Osteocyte (in vitro differentiated cells): ENCODE results near the gene BCKDHB. TPM values are rescaled to one million over a fixed set of nuclear protein-coding genes. Genes with fewer than 3 reads are reported as not detected.

Experiments used
- DNase-seq: peaks from one replicate; pipeline ENCODE4 v3.0.0; 2021; ENCODE audit warnings: mixed read lengths; ENCODE audit not compliant: unreplicated experiment; ENCODE audit errors: extremely low spot score
- H3K27ac Mint-ChIP-seq: one replicate; pipeline ENCODE4 v1.8.0; 2021; ENCODE audit warnings: mild to moderate bottlenecking, mixed read lengths; ENCODE audit not compliant: unreplicated experiment
- H3K27me3 Mint-ChIP-seq: one replicate; pipeline ENCODE4 v1.8.0; 2021; ENCODE audit warnings: mixed read lengths; ENCODE audit not compliant: unreplicated experiment
- H3K36me3 Mint-ChIP-seq: one replicate; pipeline ENCODE4 v1.8.0; 2021; ENCODE audit warnings: mixed read lengths; ENCODE audit not compliant: unreplicated experiment
- H3K4me1 Mint-ChIP-seq: one replicate; pipeline ENCODE4 v1.8.0; 2021; ENCODE audit warnings: mixed read lengths; ENCODE audit not compliant: unreplicated experiment
- H3K4me3 Mint-ChIP-seq: one replicate; pipeline ENCODE4 v1.8.0; 2021; ENCODE audit warnings: mild to moderate bottlenecking, moderate library complexity, mixed read lengths; ENCODE audit not compliant: unreplicated experiment
- H3K9me3 Mint-ChIP-seq: one replicate; pipeline ENCODE4 v1.8.0; 2021; ENCODE audit warnings: mixed read lengths; ENCODE audit not compliant: unreplicated experiment
- CTCF ChIP-seq: fragments of 200-600 bp; sonication (generic); IDR thresholded peaks from 2 replicates; pipeline ENCODE4 v1.5.0; 2021; ENCODE audit warnings: antibody characterized with exemption, mild to moderate bottlenecking, moderate library complexity
- total RNA-seq: library from RNA; stranded (reverse); gene quantifications from 2 replicates; pipeline ENCODE4 v1.2.1, GENCODE V29; 2021

Gene BCKDHB
- total RNA-seq, 1 donor from 2014 or later: 20.4 TPM

- no peak for DNase-seq
- Mint-ChIP-seq H3K4me3 (no peak overlapping the region), H3K27me3 (no peaks in the 10 kb centered on the region), H3K9me3 (peaks cover 17% of the 10 kb centered on the region), H3K27ac (no peak overlapping the region), H3K4me1 (no peaks in the 10 kb centered on the region), H3K36me3 (peaks cover 2% of the 10 kb centered on the region)
- TF ChIP-seq CTCF: no peak
These were observed 197.5 kb downstream of the BCKDHB start for GRCh38 chr6:80304014-80304413.

- DNase-seq: no peak
- Mint-ChIP-seq H3K9me3 (peaks cover 16% of the 10 kb centered on the region), H3K4me1 (peaks cover 16% of the 10 kb centered on the region), H3K27ac (no peak overlapping the region), H3K4me3 (no peak overlapping the region), H3K36me3 (peaks cover 10% of the 10 kb centered on the region), H3K27me3 (no peaks in the 10 kb centered on the region)
- TF ChIP-seq CTCF: no peak
These were observed 208.1 kb downstream of the BCKDHB start for GRCh38 chr6:80314531-80314930.

GRCh38 chr6:80316686-80317231 lies 210.3 kb downstream of the BCKDHB start:
- Mint-ChIP-seq H3K4me1 (peaks cover 16% of the 10 kb centered on the region), H3K27me3 (no peaks in the 10 kb centered on the region), H3K27ac (no peak overlapping the region), H3K36me3 (peaks cover 5% of the 10 kb centered on the region), H3K4me3 (no peak overlapping the region), H3K9me3 (peaks cover 7% of the 10 kb centered on the region)
- no peak for DNase-seq
- peak; percentile 35 for TF ChIP-seq CTCF

GRCh38 chr6:80319196-80319595 lies 212.7 kb downstream of the BCKDHB start:
- Mint-ChIP-seq H3K4me3 (no peak overlapping the region), H3K27ac (peak overlapping the region; percentile 52), H3K27me3 (no peaks in the 10 kb centered on the region), H3K36me3 (no peaks in the 10 kb centered on the region), H3K9me3 (no peaks in the 10 kb centered on the region), H3K4me1 (peaks cover 16% of the 10 kb centered on the region)
- no peak for TF ChIP-seq CTCF
- DNase-seq: no peak

GRCh38 chr6:80321011-80321410 lies 214.5 kb downstream of the BCKDHB start:
- no peaks in the 10 kb centered on the region for H3K9me3 Mint-ChIP-seq
- peaks cover 15% of the 10 kb centered on the region for H3K4me1 Mint-ChIP-seq
- H3K36me3 Mint-ChIP-seq: no peaks in the 10 kb centered on the region
- TF ChIP-seq CTCF: no peak
- H3K27ac Mint-ChIP-seq: no peak overlapping the region
- no peak for DNase-seq
- H3K4me3 Mint-ChIP-seq: no peak overlapping the region
- H3K27me3 Mint-ChIP-seq: no peaks in the 10 kb centered on the region
